ENCODE measurements around the gene CLVS2.

The CLVS2 gene

GRCh38 chr6:123001540-123001939 lies 5.5 kb downstream of the CLVS2 start:
- no peak overlapping the region for H3K27ac ChIP-seq
- TF ChIP-seq ZFX (IDR thresholded peaks at IDR 0.05; ENCODE audit: borderline replicate concordance) (no peak), CTCF (IDR thresholded peaks at IDR 0.05) (no peak)

DNA sequence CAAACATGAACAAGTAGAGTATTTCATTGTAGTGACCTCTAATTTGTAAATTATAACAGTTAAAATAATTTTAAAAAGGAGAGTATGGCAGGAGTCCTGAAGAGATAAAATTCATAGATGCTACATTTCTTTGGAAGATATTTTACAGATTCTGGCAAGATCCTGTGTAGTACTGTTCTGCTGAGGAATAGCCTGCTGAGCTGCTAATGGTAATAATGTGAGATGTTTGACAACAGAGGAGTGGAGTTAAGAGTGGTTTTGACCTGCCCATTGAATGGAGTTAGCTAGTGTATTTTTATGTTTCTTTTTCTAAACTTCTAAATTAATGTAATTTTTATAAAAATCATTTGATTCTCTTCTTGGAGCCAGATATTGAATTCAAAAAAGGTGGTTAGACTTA lies 11.8 kb downstream of the CLVS2 start:
- TF ChIP-seq ZFX (IDR thresholded peaks at IDR 0.05; ENCODE audit: borderline replicate concordance) (no peak), CTCF (IDR thresholded peaks at IDR 0.05) (no peak)
- H3K27ac ChIP-seq, result no peak overlapping the region

GRCh38 chr6:123009059-123009458 lies 13.0 kb downstream of the CLVS2 start:
- TF ChIP-seq ZFX (IDR thresholded peaks at IDR 0.05; ENCODE audit: borderline replicate concordance), result no peak
- TF ChIP-seq CTCF (IDR thresholded peaks at IDR 0.05), result no peak
- no peak overlapping the region for H3K27ac ChIP-seq

DNA sequence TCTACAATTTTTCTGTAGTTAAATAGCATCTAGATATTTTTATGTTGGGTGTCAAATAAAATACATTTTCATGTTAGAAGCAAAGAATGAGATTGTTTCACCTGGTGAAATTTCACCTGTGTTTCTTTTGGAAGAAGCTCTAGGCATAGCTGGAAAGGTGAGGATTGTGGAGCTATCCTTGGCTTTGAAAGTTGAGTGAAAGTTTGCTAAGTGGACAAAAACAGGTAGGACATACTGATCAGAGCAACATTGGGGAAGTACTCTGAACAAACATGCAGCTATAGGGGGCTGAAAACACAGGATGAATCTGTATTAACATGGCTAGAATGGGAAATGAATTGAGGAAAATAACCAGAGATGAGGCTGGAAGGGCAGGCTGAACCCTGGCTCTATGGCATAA lies 18.8 kb downstream of the CLVS2 start:
- TF ChIP-seq CTCF (IDR thresholded peaks at IDR 0.05), result no peak
- no peak for TF ChIP-seq ZFX (IDR thresholded peaks at IDR 0.05; ENCODE audit: borderline replicate concordance)
- H3K27ac ChIP-seq, result no peak overlapping the region

DNA sequence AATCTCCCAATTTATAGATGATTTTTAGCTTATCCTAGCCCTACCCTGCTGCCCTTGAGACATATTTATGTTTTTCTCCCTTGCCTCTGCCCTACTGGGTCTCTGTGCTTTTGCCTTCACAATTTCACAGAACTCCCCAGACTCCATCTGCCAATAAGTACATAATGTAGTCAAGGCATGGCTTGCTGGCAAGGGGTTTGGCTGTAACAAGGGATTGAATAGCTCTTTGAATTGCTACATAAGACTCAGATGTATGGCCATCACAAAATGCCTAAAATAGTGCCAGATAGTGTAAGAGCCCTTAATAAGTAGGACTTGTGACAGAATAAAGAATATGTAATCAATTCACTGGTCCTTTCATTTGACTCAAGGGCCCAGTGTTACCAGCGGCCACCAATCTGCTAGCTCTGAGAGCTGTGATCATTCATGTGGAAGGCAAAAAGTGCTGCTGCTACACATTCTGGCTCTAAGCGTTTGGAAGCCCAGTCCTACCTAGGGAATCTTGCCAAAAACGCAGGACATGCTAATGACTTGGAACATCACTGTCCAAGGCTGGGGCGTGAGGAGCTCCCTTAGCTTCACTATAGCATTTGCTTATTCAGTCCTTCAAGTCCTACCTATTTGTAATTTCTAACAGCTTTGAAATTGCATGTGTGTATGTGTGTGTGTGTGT lies 20.5 kb downstream of the CLVS2 start:
- no peak for TF ChIP-seq ZFX (IDR thresholded peaks at IDR 0.05; ENCODE audit: borderline replicate concordance)
- no peak for TF ChIP-seq CTCF (IDR thresholded peaks at IDR 0.05)
- H3K27ac ChIP-seq, result no peak overlapping the region

DNA sequence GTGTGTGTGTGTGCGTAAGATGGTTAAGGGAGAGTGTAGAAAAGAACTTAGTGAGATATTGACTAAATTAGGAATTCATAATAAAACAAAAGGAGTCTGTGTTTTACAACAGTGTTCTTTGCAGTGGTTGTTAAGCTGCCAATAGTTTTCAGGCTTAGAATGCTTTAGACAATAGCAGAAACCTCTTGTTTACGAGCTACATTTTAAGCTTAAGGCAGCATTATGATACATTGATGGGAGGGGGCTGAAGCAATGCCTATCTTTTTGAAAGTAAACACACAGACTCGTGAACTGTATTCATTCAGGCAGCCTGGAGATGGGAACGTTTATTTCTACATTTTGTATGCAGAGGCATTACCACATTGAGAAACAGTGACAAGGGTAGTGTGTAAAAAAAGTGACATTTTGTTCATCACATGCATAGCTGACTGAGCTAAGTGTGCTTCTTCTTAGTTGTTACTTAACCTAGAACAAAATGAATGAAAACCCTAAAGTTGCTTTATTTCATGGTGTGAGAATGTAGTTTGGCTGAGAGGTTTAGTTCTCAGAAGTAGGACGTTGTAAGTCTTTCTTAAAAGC lies 21.2 kb downstream of the CLVS2 start:
- no peak overlapping the region for H3K27ac ChIP-seq
- TF ChIP-seq ZFX (IDR thresholded peaks at IDR 0.05; ENCODE audit: borderline replicate concordance), result no peak
- no peak for TF ChIP-seq CTCF (IDR thresholded peaks at IDR 0.05)

DNA sequence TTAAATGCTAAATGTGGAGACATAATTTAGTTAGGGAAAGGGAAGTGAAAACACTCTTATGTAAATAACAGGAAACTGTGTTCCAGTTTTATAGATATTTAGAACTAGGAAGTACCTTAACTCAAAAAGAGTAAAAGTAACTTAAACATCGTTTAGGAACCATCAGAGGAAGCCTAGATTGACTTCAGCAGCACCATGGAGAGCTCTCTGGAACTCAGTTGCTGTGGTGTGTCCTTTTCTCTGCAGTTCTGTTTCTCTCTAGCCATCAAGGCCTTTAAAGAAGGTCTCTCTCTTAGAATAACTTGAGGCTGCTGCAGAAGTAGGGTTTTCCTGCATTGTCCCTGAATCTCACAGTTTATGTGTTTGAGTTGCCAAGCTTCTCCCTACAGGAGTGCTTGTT lies 26.9 kb downstream of the CLVS2 start:
- TF ChIP-seq CTCF (IDR thresholded peaks at IDR 0.05), result no peak
- no peak overlapping the region for H3K27ac ChIP-seq

Measured in 22Rv1 (cell line).